Memory B cell (primary cell): ENCODE data around the gene IZUMO4.

ENCODE experiments used
- ATAC-seq: fragments of 150-1000 bp; cut with Tn5 transposase; 2 replicates; pipeline ENCODE4 v1.10.0; 2021; ENCODE audit warnings: low read depth, mild to moderate bottlenecking, moderate library complexity
- DNase-seq, 2 donors: peaks; one replicate each; pipeline ENCODE4 v3.0.0; 2022; ENCODE audit warnings: low spot score in 2 of 2
- H3K27ac Mint-ChIP-seq: one replicate; pipeline ENCODE4 v1.8.0; 2022; ENCODE audit warnings: mild to moderate bottlenecking, moderate library complexity, mixed read lengths
- H3K27me3 Mint-ChIP-seq: one replicate; pipeline ENCODE4 v1.8.0; 2022; ENCODE audit warnings: mixed read lengths
- H3K36me3 Mint-ChIP-seq: one replicate; pipeline ENCODE4 v1.8.0; 2022; ENCODE audit warnings: mild to moderate bottlenecking, mixed read lengths
- H3K4me1 Mint-ChIP-seq: one replicate; pipeline ENCODE4 v1.8.0; 2022; ENCODE audit warnings: mixed read lengths
- H3K4me3 Mint-ChIP-seq: one replicate; pipeline ENCODE4 v1.8.0; 2022; ENCODE audit warnings: mild to moderate bottlenecking, moderate library complexity, mixed read lengths
- H3K9me3 Mint-ChIP-seq: one replicate; pipeline ENCODE4 v1.8.0; 2022; ENCODE audit warnings: mixed read lengths

IZUMO4 gene

GRCh38 chr19:2115324-2115723 is 18.6 kb downstream of the IZUMO4 start:
- Mint-ChIP-seq H3K27ac (no peak overlapping the region), H3K4me3 (no peak overlapping the region), H3K27me3 (no peaks in the 10 kb centered on the region), H3K4me1 (peaks cover 7% of the 10 kb centered on the region), H3K9me3 (no peaks in the 10 kb centered on the region), H3K36me3 (peaks cover 23% of the 10 kb centered on the region)
- ATAC-seq (no peak), DNase-seq (no peak)

- Mint-ChIP-seq H3K36me3 (peaks cover 25% of the 10 kb centered on the region), H3K9me3 (no peaks in the 10 kb centered on the region), H3K27me3 (no peaks in the 10 kb centered on the region), H3K27ac (no peak overlapping the region), H3K4me1 (peaks cover 7% of the 10 kb centered on the region), H3K4me3 (no peak overlapping the region)
- DNase-seq, result no peak
- ATAC-seq, result no peak
Measured at GRCh38 chr19:2115911-2116426, 19.3 kb downstream of the IZUMO4 start.

DNA sequence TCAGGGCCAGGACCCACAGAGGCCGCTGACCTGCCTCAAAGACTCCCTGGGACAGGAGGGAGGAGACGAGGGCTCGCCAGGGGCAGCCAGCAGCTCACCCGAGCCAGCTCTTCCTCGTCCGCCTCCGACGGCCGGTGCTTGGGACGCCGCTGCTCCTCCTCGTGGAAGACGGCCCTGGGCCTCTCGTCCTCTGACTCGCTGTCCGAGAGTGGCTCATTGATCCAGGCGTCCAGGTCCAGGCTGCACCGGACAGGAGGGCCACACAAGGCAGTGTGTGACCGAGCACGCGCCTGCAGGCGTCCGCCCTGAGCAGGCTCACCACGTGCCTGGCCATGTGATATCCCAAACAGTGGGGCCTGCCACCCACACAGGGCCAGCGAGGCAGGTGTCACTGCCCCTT is 19.8 kb downstream of the IZUMO4 start:
- Mint-ChIP-seq H3K9me3 (no peaks in the 10 kb centered on the region), H3K27me3 (no peaks in the 10 kb centered on the region), H3K4me3 (no peak overlapping the region), H3K36me3 (peaks cover 27% of the 10 kb centered on the region), H3K27ac (no peak overlapping the region), H3K4me1 (peaks cover 7% of the 10 kb centered on the region)
- no peak for DNase-seq
- ATAC-seq, result no peak

DNA sequence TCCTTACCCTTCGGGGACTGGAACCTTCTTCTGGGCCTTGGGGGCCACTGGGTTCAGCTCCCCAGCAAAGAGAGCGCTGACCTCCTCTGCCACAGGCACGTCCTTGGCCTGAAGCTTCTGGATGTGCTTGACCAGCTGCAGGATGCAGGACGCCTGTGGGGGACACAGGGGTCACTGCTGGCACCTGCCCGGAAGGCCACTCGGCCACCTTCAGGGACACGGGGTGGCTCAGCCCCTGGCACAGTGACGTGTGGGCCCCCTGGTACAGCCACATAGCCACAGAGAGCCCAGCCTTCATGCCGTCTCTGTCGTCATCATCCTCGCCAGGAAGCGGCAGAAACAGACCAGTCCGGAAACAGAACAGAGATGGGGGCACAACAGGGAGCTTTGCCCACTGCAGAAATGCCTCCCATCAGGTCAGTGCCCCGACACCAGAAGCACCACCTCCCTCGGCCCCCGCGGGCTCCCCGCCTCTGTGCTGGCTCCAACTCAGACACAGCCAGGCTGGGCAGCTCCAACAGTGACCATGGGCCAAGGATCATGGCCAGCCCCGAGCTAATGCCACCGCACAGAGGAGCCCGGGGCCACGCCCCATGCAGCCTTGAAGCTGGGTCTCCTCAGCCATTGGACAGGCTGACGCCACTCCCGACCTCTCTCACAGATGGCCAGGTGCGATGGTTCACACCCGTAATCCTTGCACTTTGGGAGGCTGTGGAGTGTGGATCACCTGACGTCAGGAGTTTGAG is 20.7 kb downstream of the IZUMO4 start:
- Mint-ChIP-seq H3K9me3 (no peaks in the 10 kb centered on the region), H3K27me3 (no peaks in the 10 kb centered on the region), H3K4me3 (no peak overlapping the region), H3K4me1 (peaks cover 5% of the 10 kb centered on the region), H3K36me3 (peaks cover 26% of the 10 kb centered on the region), H3K27ac (no peak overlapping the region)
- DNase-seq, result no peak
- ATAC-seq, result no peak

DNA sequence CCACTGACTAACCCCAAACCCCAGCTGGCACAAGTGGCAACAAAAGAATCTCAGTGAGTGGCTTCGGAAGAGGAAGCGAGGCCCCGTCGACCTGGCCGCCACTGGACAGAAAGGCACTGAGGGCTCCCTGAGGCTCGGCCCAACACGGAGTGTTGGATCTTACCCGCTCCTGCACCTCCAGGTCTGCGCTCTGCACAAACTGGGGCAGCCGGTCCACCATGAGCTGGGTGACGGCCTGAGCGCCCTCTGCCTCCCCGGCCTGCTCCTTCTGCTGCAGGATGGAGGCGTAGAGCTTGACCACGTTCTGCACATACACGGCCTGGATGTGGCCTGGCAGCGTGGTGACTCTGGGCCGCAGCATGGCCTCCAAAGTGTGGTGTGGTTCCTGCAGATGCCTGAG is 21.7 kb downstream of the IZUMO4 start:
- ATAC-seq (no peak), DNase-seq (no peak)
- Mint-ChIP-seq H3K36me3 (peaks cover 25% of the 10 kb centered on the region), H3K4me3 (no peak overlapping the region), H3K27me3 (no peaks in the 10 kb centered on the region), H3K27ac (no peak overlapping the region), H3K9me3 (no peaks in the 10 kb centered on the region), H3K4me1 (peaks cover 5% of the 10 kb centered on the region)

DNA sequence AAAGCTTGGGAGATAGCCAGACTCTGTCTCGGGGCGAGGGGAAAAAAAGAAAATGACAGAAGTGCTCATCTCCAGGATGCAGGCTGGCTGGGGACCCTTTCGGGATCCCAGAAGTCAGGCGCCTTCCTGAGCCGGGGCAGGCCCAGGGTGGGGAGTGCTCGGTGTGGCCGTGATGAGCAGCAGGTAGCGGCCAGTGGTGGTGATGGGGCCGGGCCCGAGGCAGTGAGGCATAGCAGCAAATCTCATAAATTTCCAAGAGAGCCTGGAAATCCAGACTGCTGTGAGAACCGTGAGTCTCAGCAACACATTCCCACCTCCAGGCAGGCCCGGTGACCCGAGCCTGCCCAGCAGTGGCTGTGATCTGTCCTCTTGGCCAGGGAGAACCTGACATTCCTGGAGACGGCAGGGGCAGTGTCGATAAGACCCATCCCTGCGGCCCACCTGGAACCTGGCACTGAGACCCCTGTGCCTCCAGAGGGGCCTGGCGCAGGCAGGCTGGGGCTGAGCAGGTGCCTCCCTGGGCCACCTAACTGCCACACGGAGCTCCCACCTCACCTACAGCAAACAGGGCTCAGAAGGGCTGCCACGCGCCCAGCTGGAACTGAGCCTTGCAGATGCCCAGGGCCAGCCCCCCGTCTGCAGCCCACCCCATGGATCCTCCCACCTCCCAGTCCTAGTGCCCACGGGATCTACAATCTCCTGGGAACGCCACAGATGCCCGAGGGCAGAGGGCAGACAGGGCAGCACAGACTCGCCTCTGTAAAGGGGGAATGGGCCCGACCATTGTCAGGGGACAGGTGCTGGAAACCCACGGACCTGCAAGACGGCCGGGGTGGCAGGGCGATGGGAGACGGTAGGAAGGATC is 23.4 kb downstream of the IZUMO4 start:
- H3K27me3 Mint-ChIP-seq, result no peaks in the 10 kb centered on the region
- no peak for ATAC-seq
- H3K36me3 Mint-ChIP-seq, result peaks cover 14% of the 10 kb centered on the region
- no peak for DNase-seq
- no peak overlapping the region for H3K27ac Mint-ChIP-seq
- H3K4me1 Mint-ChIP-seq, result peaks cover 2% of the 10 kb centered on the region
- H3K4me3 Mint-ChIP-seq, result no peak overlapping the region
- H3K9me3 Mint-ChIP-seq, result no peaks in the 10 kb centered on the region

DNA sequence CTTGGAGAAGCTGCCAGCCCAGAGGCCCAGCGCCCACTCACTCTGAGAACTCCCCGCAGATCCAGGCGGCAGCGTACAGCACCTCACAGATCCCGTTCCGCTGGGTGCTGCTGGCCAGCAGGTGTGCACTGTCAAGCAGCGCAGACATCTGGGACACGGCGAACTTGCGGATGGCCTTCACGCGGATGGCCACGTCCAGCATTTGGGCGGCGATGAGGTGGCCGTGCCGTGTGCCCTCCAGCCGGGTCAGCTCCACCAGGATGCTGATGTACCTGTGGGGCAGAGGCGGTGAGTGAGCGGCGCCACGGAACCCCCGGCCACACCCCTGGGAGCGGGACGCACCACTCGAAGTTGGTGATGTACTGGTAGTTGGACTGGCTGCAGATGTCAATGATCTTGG is 24.1 kb downstream of the IZUMO4 start:
- H3K27ac Mint-ChIP-seq, result no peak overlapping the region

DNA sequence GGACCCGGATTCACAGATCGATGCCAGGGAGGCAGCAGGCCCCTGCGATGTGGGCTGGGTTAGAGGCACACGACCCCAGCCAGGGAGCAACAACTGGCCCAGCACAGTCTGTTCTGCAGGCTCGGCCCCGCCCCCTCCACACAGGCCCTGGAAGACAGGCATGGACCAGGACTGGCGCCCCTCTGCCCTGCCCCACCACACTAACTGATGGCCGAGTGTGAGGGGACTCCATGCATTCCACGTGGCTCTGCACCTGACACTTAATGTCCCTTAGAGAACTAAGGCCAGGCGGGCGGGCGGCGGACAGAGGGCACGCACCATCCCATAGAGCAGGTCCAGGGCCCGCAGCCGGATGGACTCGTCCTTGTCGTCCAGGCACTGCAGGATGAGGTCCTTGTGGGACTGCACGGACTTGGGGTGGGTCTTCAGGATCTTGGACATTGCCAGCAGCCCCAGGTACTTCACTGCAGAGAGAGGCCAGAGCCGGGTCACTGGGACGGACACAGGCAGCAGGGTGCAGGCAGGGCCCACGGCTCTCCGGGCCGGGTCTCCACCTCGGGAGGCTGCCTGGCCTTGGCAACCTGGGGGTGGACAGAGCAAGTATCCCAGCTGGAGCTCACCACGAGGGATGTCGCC is 24.8 kb downstream of the IZUMO4 start:
- Mint-ChIP-seq H3K4me3 (no peak overlapping the region), H3K36me3 (peaks cover 10% of the 10 kb centered on the region)

More for the DNA sequence above, 24.1 kb downstream of the IZUMO4 start:
- H3K27me3 Mint-ChIP-seq, result no peaks in the 10 kb centered on the region
- H3K4me1 Mint-ChIP-seq, result no peaks in the 10 kb centered on the region
- peaks cover 10% of the 10 kb centered on the region for H3K36me3 Mint-ChIP-seq
- no peak overlapping the region for H3K4me3 Mint-ChIP-seq
- H3K9me3 Mint-ChIP-seq, result no peaks in the 10 kb centered on the region
- ATAC-seq, result no peak
- no peak for DNase-seq

GRCh38 chr19:2122251-2122650 is 25.5 kb downstream of the IZUMO4 start:
- H3K27me3 Mint-ChIP-seq, result no peaks in the 10 kb centered on the region
- H3K4me1 Mint-ChIP-seq, result no peaks in the 10 kb centered on the region
- no peak overlapping the region for H3K4me3 Mint-ChIP-seq
- ATAC-seq (no peak), DNase-seq (no peak)
- peaks cover 10% of the 10 kb centered on the region for H3K36me3 Mint-ChIP-seq
- no peaks in the 10 kb centered on the region for H3K9me3 Mint-ChIP-seq
- no peak overlapping the region for H3K27ac Mint-ChIP-seq

More for the DNA sequence above, 24.8 kb downstream of the IZUMO4 start:
- no peak for ATAC-seq
- Mint-ChIP-seq H3K4me1 (no peaks in the 10 kb centered on the region), H3K27ac (no peak overlapping the region), H3K27me3 (no peaks in the 10 kb centered on the region), H3K9me3 (no peaks in the 10 kb centered on the region)
- no peak for DNase-seq

- ATAC-seq (no peak), DNase-seq (no peak)
- H3K4me1 Mint-ChIP-seq, result no peaks in the 10 kb centered on the region
- no peak overlapping the region for H3K4me3 Mint-ChIP-seq
- H3K36me3 Mint-ChIP-seq, result peaks cover 10% of the 10 kb centered on the region
- H3K27me3 Mint-ChIP-seq, result no peaks in the 10 kb centered on the region
- no peaks in the 10 kb centered on the region for H3K9me3 Mint-ChIP-seq
- no peak overlapping the region for H3K27ac Mint-ChIP-seq
Measured at GRCh38 chr19:2122982-2123381, 26.3 kb downstream of the IZUMO4 start.

- peaks cover 9% of the 10 kb centered on the region for H3K36me3 Mint-ChIP-seq
- no peak overlapping the region for H3K27ac Mint-ChIP-seq
- no peaks in the 10 kb centered on the region for H3K4me1 Mint-ChIP-seq
- H3K9me3 Mint-ChIP-seq, result no peaks in the 10 kb centered on the region
- H3K4me3 Mint-ChIP-seq, result no peak overlapping the region
- H3K27me3 Mint-ChIP-seq, result no peaks in the 10 kb centered on the region
- DNase-seq, result no peak
- ATAC-seq, result no peak
Measured at GRCh38 chr19:2123682-2124387, 27.1 kb downstream of the IZUMO4 start.

DNA sequence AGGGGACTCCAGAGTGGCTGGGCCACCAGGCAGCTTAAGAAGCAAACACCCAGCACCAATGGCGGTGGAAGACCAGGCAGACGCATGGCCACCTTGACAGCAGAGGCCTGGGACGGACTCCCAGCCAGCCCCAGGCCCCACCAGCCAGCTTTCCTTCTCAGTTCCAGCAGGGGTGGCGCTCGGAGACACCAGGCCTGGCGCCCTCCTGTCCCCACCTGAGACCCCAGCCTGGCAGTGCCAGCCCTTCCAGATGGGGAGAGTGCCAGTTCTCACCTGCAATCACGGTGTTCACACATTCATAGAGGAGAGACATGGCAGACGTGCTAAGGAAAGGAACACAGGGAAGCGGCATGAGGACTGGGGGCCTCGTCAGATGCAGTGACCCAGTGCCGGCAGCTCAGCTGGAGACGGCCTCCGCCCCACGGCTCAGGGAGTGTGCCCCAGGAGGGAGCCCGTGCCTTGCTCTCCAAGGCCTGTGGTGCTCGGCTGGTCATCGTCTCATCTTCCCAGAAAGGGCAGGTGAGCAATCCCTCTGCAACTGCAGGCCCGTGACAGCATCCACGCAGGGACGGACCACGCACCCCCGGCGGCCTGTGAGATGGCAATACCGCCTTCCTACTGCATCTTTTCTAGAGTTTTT is 30.3 kb downstream of the IZUMO4 start:
- Mint-ChIP-seq H3K36me3 (peaks cover 1% of the 10 kb centered on the region), H3K4me1 (no peaks in the 10 kb centered on the region), H3K4me3 (no peak overlapping the region), H3K27me3 (no peaks in the 10 kb centered on the region), H3K9me3 (no peaks in the 10 kb centered on the region), H3K27ac (no peak overlapping the region)
- ATAC-seq (no peak), DNase-seq (no peak)

DNA sequence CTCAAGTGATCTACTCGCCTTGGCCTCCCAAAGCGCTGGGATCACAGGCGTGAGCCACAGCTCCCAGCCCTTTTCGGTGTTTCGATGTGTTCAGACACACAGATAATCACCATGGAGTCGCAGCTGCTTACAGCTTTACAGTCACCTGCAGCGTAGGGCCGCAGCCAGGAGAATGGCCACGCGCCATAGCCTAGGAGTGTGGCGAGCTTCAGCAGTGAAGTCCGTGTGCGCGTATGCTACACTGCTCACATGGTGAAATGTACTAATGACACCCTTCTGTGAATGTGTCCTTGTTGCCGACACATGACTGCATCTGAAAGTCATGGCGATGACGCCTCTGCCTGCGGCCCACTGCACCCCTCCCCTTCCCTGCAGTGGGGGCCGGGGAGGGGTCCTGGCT is 31.0 kb downstream of the IZUMO4 start:
- no peak for ATAC-seq
- H3K4me1 Mint-ChIP-seq, result no peaks in the 10 kb centered on the region
- no peak overlapping the region for H3K4me3 Mint-ChIP-seq
- no peak overlapping the region for H3K27ac Mint-ChIP-seq
- no peak for DNase-seq
- no peaks in the 10 kb centered on the region for H3K27me3 Mint-ChIP-seq
- H3K36me3 Mint-ChIP-seq, result peaks cover 6% of the 10 kb centered on the region
- no peaks in the 10 kb centered on the region for H3K9me3 Mint-ChIP-seq
